ENCODE results near the gene OR5AU1.

GRCh38 chr14:21205026-21205677 lies 49.3 kb upstream of the OR5AU1 start:
- TF ChIP-seq CTCF (IDR thresholded peaks at IDR 0.05) (no peak), POLR2AphosphoS5 (IDR thresholded peaks at IDR 0.05) (no peak), POLR2A (IDR thresholded peaks at IDR 0.05) (no peak)

All from transverse colon (tissue), 4 donors.